Measurements from ENCODE around the gene VGF. TPM values are rescaled to one million over a fixed set of nuclear protein-coding genes. Genes with fewer than 3 reads are reported as not detected.
A peak's percentile ranks its signal among the peaks of the same experiment; 100 is the strongest.

Gene VGF
- 0.77 TPM for total RNA-seq (ENCODE audit: unreplicated experiment)
- long read RNA-seq: 0 reads

DNA sequence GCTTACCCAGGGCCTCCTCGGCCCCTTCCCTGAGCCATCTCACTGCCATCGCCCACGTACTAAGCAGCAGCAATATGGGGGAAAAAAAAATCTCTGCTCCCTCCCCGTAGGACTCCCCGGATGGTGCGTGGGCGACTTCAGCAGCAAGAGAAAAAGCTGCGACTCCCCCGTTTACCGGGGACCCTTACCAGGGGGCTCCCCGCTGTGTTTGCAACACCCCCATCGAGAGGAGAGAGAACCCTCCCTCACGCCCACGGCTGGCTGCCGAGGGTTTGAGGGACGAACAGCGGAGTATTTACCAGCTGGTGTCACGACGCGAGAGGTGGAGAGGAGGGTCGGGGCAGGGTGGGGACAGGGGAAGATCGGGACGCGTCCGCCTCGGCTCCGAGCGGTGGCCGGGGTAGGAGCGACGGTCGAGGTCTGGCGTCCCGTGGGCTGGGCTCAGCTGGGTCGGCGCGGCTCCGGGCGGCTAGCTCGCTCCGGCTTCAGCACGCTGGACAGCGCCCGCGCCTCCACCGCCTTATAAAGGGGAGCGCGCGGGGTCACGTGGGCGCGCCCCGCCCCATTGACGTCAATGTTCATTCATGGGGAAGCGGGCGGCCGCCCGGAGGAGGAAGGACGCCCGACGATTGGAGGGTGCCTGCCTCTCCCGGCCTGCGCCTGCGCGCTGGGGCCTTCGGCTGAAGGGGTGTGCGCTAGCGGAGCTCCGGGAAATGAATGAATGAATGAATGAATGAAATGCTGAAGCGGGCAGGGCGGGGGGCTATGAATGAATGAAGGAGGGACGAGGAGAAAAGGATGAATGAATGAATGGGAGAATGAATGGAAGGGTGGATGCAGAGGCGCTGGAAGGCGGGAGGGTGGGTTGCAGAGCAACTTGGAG is at the start of gene VGF:
Gene VGF (minus strand): TSS at position 495 of the 883 bp plus-strand sequence. CDS start 726 bp downstream, outside the sequence.
- TF ChIP-seq, protein P1, sequence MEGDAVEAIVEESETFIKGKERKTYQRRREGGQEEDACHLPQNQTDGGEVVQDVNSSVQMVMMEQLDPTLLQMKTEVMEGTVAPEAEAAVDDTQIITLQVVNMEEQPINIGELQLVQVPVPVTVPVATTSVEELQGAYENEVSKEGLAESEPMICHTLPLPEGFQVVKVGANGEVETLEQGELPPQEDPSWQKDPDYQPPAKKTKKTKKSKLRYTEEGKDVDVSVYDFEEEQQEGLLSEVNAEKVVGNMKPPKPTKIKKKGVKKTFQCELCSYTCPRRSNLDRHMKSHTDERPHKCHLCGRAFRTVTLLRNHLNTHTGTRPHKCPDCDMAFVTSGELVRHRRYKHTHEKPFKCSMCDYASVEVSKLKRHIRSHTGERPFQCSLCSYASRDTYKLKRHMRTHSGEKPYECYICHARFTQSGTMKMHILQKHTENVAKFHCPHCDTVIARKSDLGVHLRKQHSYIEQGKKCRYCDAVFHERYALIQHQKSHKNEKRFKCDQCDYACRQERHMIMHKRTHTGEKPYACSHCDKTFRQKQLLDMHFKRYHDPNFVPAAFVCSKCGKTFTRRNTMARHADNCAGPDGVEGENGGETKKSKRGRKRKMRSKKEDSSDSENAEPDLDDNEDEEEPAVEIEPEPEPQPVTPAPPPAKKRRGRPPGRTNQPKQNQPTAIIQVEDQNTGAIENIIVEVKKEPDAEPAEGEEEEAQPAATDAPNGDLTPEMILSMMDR (IDR thresholded peaks at IDR 0.05; ENCODE audit: unreplicated experiment): no peak
- H3K4me3 Mint-ChIP-seq (ENCODE audit: unreplicated experiment): peak within 1 kb of the TSS; percentile 72
- H3K27me3 Mint-ChIP-seq (ENCODE audit: unreplicated experiment): peaks cover 38% of the 10 kb centered on the region
- no peak within 1 kb of the TSS for H3K27ac Mint-ChIP-seq (ENCODE audit: unreplicated experiment)
- peaks cover 21% of the 10 kb centered on the region for H3K4me1 Mint-ChIP-seq (ENCODE audit: unreplicated experiment)
- H3K9me3 Mint-ChIP-seq (ENCODE audit: unreplicated experiment): no peaks in the 10 kb centered on the region
- peaks cover 7% of the 10 kb centered on the region for H3K36me3 Mint-ChIP-seq (ENCODE audit: low read depth, unreplicated experiment)
- peak; percentile 83 for DNase-seq (ENCODE audit: low spot score)

DNA sequence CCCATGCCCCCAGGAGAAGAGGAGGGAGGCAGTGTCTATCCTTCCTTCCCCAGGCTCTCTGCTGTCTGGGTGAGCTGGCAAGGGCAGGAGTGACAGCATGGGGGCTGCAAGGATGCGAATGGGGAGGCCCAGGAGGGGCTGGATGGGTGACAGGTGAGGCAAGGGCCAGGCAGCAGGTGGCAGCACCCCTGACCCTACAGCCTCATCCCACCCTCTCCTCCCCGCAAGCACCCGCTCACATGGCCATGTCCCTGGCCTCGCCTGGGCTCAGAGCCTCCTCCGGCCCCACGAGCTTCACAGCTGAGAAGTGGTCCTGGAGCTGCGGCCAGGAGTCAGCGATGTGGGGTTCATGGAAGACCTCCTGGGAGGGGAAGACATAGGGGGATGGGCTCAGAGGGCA is 46.6 kb upstream of the VGF start:
- Mint-ChIP-seq H3K4me3 (ENCODE audit: unreplicated experiment) (peak overlapping the region; percentile 73), H3K27me3 (ENCODE audit: unreplicated experiment) (peaks cover 6% of the 10 kb centered on the region), H3K9me3 (ENCODE audit: unreplicated experiment) (no peaks in the 10 kb centered on the region), H3K4me1 (ENCODE audit: unreplicated experiment) (peaks cover 7% of the 10 kb centered on the region), H3K27ac (ENCODE audit: unreplicated experiment) (no peak overlapping the region), H3K36me3 (ENCODE audit: low read depth, unreplicated experiment) (peaks cover 10% of the 10 kb centered on the region)
- no peak for DNase-seq (ENCODE audit: low spot score)
- TF ChIP-seq, protein P1 (IDR thresholded peaks at IDR 0.05; ENCODE audit: unreplicated experiment): no peak

DNA sequence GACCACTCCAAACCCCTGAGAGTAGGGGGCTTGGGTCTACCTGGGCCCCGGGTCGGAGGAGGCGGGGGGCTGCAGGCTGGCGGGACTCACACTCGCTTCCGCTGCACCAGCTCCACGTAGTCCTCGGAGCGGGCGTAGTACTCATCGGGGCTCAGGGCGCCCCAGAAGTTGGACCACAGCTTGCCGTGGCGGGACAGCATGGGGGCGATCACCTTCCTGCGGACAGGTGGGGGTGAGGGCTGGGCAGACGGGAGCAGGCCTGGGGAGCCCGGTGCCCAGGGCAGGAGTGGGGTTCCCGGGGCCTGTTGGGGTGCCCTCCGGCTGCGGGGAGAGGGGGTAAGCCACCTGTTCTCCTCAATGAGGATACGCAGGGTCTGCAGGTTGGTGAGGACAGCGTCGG is 46.1 kb upstream of the VGF start:
- TF ChIP-seq, protein P1 (IDR thresholded peaks at IDR 0.05; ENCODE audit: unreplicated experiment): no peak
- Mint-ChIP-seq H3K36me3 (ENCODE audit: low read depth, unreplicated experiment) (peaks cover 10% of the 10 kb centered on the region), H3K4me1 (ENCODE audit: unreplicated experiment) (peaks cover 3% of the 10 kb centered on the region), H3K27me3 (ENCODE audit: unreplicated experiment) (peaks cover 6% of the 10 kb centered on the region), H3K9me3 (ENCODE audit: unreplicated experiment) (no peaks in the 10 kb centered on the region), H3K27ac (ENCODE audit: unreplicated experiment) (no peak overlapping the region), H3K4me3 (ENCODE audit: unreplicated experiment) (peak overlapping the region; percentile 73)
- DNase-seq (ENCODE audit: low spot score): no peak

DNA sequence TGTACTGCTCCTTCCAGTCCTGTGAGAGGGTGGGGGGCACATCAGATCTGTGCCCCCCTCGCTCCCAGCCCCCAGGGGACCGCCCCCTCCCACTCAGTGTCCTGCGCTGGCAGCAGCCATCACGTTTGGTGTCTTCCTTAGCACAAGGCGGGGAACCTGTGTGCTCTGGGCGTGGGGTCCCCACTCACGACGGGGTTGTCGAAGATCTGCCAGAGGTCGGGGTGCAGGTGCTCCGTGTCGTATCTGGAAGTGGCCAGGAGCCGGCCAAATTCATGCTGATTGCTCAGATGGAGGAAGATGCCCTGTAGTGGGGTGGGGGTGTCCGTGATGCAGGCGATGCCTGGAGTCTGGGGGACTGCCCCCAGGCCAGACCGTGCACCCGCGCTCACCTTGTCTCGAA is 44.8 kb upstream of the VGF start:
- peak overlapping the region; percentile 51 for H3K4me3 Mint-ChIP-seq (ENCODE audit: unreplicated experiment)
- H3K4me1 Mint-ChIP-seq (ENCODE audit: unreplicated experiment): no peaks in the 10 kb centered on the region
- no peak for DNase-seq (ENCODE audit: low spot score)
- TF ChIP-seq, protein P1 (IDR thresholded peaks at IDR 0.05; ENCODE audit: unreplicated experiment): no peak
- H3K27ac Mint-ChIP-seq (ENCODE audit: unreplicated experiment): no peak overlapping the region
- H3K9me3 Mint-ChIP-seq (ENCODE audit: unreplicated experiment): no peaks in the 10 kb centered on the region
- peaks cover 10% of the 10 kb centered on the region for H3K36me3 Mint-ChIP-seq (ENCODE audit: low read depth, unreplicated experiment)
- H3K27me3 Mint-ChIP-seq (ENCODE audit: unreplicated experiment): peaks cover 4% of the 10 kb centered on the region

DNA sequence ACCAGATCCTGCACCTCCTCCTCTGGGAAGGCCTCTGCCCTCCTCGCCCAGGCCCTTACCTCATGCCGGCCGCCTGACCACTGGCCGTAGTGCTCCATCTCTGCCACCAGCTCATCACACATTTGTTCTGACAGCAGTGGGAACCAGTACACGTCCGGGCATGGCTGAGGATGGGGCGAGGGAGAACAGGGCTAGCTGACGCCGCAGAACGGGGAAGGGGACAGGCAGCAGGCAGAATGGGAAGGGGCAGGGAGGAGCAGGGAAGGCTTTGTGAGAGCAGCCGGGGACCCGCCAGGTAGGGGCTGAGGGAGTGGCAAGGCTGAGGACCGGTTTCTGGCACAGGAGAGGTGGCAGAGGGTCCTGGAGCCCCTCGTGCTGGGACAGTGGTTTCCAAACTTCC is 43.4 kb upstream of the VGF start:
- H3K36me3 Mint-ChIP-seq (ENCODE audit: low read depth, unreplicated experiment): peaks cover 10% of the 10 kb centered on the region
- H3K4me1 Mint-ChIP-seq (ENCODE audit: unreplicated experiment): no peaks in the 10 kb centered on the region
- no peak overlapping the region for H3K4me3 Mint-ChIP-seq (ENCODE audit: unreplicated experiment)
- no peak overlapping the region for H3K27ac Mint-ChIP-seq (ENCODE audit: unreplicated experiment)
- H3K9me3 Mint-ChIP-seq (ENCODE audit: unreplicated experiment): no peaks in the 10 kb centered on the region
- peaks cover 2% of the 10 kb centered on the region for H3K27me3 Mint-ChIP-seq (ENCODE audit: unreplicated experiment)
- TF ChIP-seq, protein P1 (IDR thresholded peaks at IDR 0.05; ENCODE audit: unreplicated experiment): no peak
- no peak for DNase-seq (ENCODE audit: low spot score)
